CD4-positive, CD25-positive, alpha-beta regulatory T cell (primary cell): ENCODE measurements around the gene ADGRB2. TPM values are rescaled to one million over a fixed set of nuclear protein-coding genes. Genes with fewer than 3 reads are reported as not detected.

Experiments
- ATAC-seq, 2 donors: fragments of 150-1000 bp; cut with Tn5 transposase; one replicate each; pipeline ENCODE4 v1.10.0; 2021; ENCODE audit warnings: low read depth in 2 of 2, moderate number of reproducible peaks in 2 of 2, moderate library complexity in 1 of 2
- DNase-seq, 3 donors: peaks; one replicate each; pipeline versions ENCODE4 v3.0.0 to v3.0.0-alpha.2; 2012 to 2022; ENCODE audit warnings: mixed read lengths in 1 of 3
- H3K27ac ChIP-seq: one replicate; pipeline ENCODE4 v1.7.0; 2013; ENCODE audit warnings: mild to moderate bottlenecking, low read length; ENCODE audit not compliant: insufficient read depth, poor library complexity, severe bottlenecking
- H3K27me3 ChIP-seq: one replicate; pipeline ENCODE4 v1.7.0; 2013; ENCODE audit warnings: low read length; ENCODE audit not compliant: control insufficient read depth, insufficient read depth
- H3K36me3 ChIP-seq: one replicate; pipeline ENCODE4 v1.7.0; 2013; ENCODE audit warnings: mild to moderate bottlenecking, low read length, moderate library complexity; ENCODE audit not compliant: control insufficient read depth, insufficient read depth
- H3K4me1 ChIP-seq: 2 replicates; pipeline ENCODE4 v1.7.0; 2013; ENCODE audit warnings: mild to moderate bottlenecking, low read length; ENCODE audit not compliant: insufficient read depth, control insufficient read depth, poor library complexity, severe bottlenecking
- H3K4me3 ChIP-seq: one replicate; pipeline ENCODE4 v1.7.0; 2013; ENCODE audit warnings: low read depth, mild to moderate bottlenecking, low read length, moderate library complexity
- H3K9me3 ChIP-seq, 2 experiments: 1 replicate in 1 of 2; 2 replicates in 1 of 2; pipeline ENCODE4 v1.7.0; 2013; ENCODE audit warnings: low read length in 2 of 2, mild to moderate bottlenecking in 1 of 2, moderate library complexity in 1 of 2; ENCODE audit not compliant: control insufficient read depth in 2 of 2
- H3K27ac Mint-ChIP-seq, 3 donors: one replicate each; pipeline ENCODE4 v1.8.0; 2020 to 2022; ENCODE audit warnings: mild to moderate bottlenecking in 3 of 3, mixed read lengths in 3 of 3, moderate library complexity in 2 of 3
- H3K27me3 Mint-ChIP-seq: one replicate; pipeline ENCODE4 v1.8.0; 2022; ENCODE audit warnings: mild to moderate bottlenecking, mixed read lengths
- H3K36me3 Mint-ChIP-seq: one replicate; pipeline ENCODE4 v1.8.0; 2020; ENCODE audit warnings: mixed read lengths
- H3K4me1 Mint-ChIP-seq, 4 donors: one replicate each; pipeline ENCODE4 v1.8.0; 2020 to 2022; ENCODE audit warnings: mixed read lengths in 4 of 4, mild to moderate bottlenecking in 1 of 4
- H3K4me3 Mint-ChIP-seq, 4 donors: one replicate each; pipeline ENCODE4 v1.8.0; 2020 to 2022; ENCODE audit warnings: mild to moderate bottlenecking in 4 of 4, mixed read lengths in 4 of 4, moderate library complexity in 3 of 4
- H3K9me3 Mint-ChIP-seq, 7 donors: one replicate each; pipeline ENCODE4 v1.8.0; 2020 to 2022; ENCODE audit warnings: mixed read lengths in 7 of 7, mild to moderate bottlenecking in 3 of 7, moderate library complexity in 2 of 7
- polyA plus RNA-seq, 4 donors: library from polyadenylated mRNA; unstranded; fragments of 300-500 nt; fragmentation: Illumina TruSeq; gene quantifications; one replicate each; pipeline ENCODE4 v1.2.3, GENCODE V29; 2021
- total RNA-seq: library from RNA; stranded (reverse); gene quantifications from one replicate; pipeline ENCODE4 v1.2.3, GENCODE V29; 2022

Gene ADGRB2
- total and polyA plus RNA-seq, 5 donors from 2014 or later = 0.19 to 1.9 (median 0.42) TPM

DNA sequence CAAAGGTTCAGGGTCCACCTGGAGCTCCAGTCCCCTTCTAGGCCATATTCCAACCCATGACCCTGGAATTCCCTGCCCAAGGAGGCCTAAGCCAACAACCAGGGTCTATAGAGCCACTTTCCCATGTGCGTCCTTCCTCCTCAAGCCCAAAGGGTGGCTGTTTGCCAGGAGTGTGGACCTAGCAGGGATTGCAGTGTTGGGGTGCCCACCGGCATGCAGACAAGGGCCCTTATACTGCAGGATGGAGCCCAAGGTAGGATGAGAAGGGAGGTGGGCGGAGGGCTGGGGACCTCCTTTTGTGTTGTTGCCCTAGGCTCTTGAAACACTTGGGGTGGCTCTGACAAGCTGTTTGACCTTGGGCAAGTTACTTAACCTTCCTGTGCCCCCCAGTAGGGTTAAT lies 19.7 kb upstream of the ADGRB2 start:
- no peaks in the 10 kb centered on the region for H3K36me3 Mint-ChIP-seq
- ATAC-seq (no peak), DNase-seq (no peak)
- H3K9me3 Mint-ChIP-seq = no peaks in the 10 kb centered on the region
- no peaks in the 10 kb centered on the region for H3K9me3 ChIP-seq
- H3K4me3 ChIP-seq = no peak overlapping the region
- H3K27me3 Mint-ChIP-seq = no peaks in the 10 kb centered on the region
- no peaks in the 10 kb centered on the region for H3K36me3 ChIP-seq
- H3K4me1 Mint-ChIP-seq = peaks cover 0 to 9% (median 7%) of the 10 kb centered on the region in 4 donors
- H3K4me3 Mint-ChIP-seq = peak overlapping the region in 2 of 4 donors; percentile 30 to 75
- H3K4me1 ChIP-seq = peaks cover 11% of the 10 kb centered on the region
- no peaks in the 10 kb centered on the region for H3K27me3 ChIP-seq
- no peak overlapping the region for H3K27ac ChIP-seq
- no peak overlapping the region for H3K27ac Mint-ChIP-seq

DNA sequence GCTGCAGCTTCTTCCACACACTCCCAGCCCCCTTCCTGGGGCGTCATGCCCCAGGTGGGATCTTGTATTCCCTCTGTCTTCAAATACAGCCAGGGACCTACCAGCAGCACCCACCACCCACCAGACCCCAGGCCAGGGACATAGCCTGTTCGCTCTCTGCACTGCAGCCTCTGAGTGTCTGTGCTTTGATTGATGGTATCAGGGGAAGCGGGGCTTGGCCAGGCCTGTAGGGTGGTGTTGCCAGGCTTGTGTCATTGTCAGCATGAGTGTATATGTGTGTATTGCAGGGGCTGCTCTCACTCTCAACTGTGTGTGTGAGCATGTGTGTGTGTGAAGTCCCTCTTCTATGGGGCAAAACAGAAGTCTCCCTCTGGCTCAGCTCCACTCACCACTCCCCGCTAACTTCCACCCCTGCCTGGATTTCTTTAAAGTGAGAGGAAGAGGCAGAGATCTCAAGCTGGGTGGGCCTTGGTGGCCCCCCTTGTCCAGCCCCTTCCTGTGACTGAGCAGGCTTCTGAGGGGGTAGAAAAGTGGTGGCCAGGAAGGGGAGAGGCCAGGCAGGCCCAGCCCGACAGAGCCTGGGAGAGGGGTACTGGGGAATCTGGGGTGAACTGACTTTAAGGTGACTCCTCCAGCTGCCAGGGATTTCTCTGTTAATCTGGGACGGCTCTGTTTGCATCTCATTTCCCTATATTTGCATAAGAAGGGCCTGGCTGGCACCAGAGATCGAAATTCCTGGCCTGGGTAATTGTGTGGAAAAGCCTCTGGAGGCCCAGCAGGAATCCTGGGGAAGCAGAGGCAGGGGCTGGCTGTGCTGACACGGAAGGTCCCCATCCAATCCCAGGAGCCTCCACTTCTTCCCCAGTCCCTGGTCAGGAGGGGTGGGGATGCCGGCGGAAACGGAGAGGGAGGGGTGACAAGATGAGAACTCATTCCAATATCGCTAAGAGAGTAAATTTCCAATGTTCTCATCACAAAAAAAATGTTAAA lies 18.6 kb upstream of the ADGRB2 start:
- Histone ChIP-seq H3K4me1 (peaks cover under 1% of the 10 kb centered on the region), H3K27ac (no peak overlapping the region), H3K9me3 (no peaks in the 10 kb centered on the region), H3K36me3 (no peaks in the 10 kb centered on the region), H3K4me3 (no peak overlapping the region), H3K27me3 (no peaks in the 10 kb centered on the region)
- DNase-seq (no peak), ATAC-seq (no peak)
- no peaks in the 10 kb centered on the region for H3K36me3 Mint-ChIP-seq
- peaks cover 2% of the 10 kb centered on the region for H3K27me3 Mint-ChIP-seq
- no peak overlapping the region for H3K4me3 Mint-ChIP-seq
- no peaks in the 10 kb centered on the region for H3K9me3 Mint-ChIP-seq
- peak overlapping the region in 1 of 3 donors; percentile 36 for H3K27ac Mint-ChIP-seq
- H3K4me1 Mint-ChIP-seq = peaks cover 0 to 4% (median 2%) of the 10 kb centered on the region in 4 donors

DNA sequence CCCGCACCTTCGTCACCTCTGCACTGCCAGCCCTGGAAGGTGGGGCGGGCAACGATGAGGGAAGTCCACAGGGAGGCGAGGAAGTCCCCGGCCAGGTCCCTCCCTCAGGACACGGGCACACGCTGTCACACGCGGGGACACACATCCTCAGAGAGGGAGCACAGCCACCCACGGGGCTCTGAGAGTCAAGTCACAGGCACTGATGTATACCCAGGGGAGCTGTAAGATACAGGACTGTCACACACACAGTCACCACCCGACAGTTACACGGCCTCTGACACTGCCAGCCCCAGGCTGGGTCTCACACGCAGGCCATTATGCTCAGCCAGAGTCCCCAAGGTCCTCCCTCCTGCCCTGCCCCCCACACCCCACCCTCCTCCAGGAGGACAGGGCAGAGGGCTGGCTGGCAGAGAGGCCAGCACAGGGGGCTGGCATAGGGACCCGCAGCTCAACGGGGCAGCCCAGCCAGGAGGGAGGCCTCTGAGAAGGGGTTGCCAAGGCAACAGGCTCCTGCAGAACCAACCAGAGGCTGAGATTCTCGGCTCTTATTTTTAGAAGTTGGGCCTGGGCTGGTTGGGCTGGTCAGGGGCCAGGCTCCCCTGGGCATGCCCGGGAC lies 17.7 kb upstream of the ADGRB2 start:
- ATAC-seq = no peak
- no peak overlapping the region for H3K4me3 Mint-ChIP-seq

DNA sequence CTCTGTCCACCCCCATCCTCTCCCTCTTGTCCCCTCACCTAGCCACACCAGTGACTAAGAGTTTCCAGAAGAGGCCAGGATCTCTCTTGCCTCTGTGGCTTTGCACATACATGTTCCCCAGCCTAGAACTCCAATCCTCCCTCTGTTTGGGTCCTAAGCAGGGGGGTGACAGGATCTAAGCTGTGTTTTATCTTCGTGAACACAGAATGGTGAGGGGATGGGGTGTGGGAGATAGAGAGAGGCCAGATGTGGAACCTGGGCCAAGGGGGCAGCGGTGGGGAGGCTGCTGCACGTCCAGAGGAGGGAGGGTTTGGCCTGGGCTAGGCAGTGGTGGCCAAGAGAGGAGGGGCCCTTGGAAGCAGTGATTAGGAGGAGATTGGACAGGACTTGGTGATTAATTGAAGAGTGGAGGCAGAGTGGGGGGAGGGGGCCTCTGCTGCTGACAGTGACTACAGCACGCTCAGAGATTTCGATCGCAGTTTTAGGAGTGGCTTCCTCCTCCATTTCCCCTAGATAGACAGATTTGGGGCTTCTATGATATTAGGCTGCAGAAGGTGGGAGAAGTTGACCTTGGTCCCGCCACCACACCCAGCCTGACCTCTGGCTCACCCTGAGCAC lies 17.1 kb upstream of the ADGRB2 start:
- Histone ChIP-seq H3K36me3 (no peaks in the 10 kb centered on the region), H3K27ac (no peak overlapping the region), H3K27me3 (no peaks in the 10 kb centered on the region), H3K4me1 (no peaks in the 10 kb centered on the region), H3K4me3 (no peak overlapping the region), H3K9me3 (no peaks in the 10 kb centered on the region)
- ATAC-seq = no peak
- Mint-ChIP-seq H3K4me1 (no peaks in the 10 kb centered on the region), H3K36me3 (no peaks in the 10 kb centered on the region), H3K4me3 (no peak overlapping the region), H3K9me3 (no peaks in the 10 kb centered on the region), H3K27ac (peak overlapping the region in 1 of 3 donors; percentile 23), H3K27me3 (peaks cover 15% of the 10 kb centered on the region)
- no peak for DNase-seq

More for the DNA sequence above, 17.7 kb upstream of the ADGRB2 start:
- Histone ChIP-seq H3K4me1 (no peaks in the 10 kb centered on the region), H3K9me3 (no peaks in the 10 kb centered on the region), H3K27ac (no peak overlapping the region), H3K4me3 (no peak overlapping the region), H3K36me3 (no peaks in the 10 kb centered on the region), H3K27me3 (no peaks in the 10 kb centered on the region)
- no peaks in the 10 kb centered on the region for H3K4me1 Mint-ChIP-seq
- peaks cover 10% of the 10 kb centered on the region for H3K27me3 Mint-ChIP-seq
- no peak for DNase-seq
- H3K36me3 Mint-ChIP-seq = no peaks in the 10 kb centered on the region
- H3K27ac Mint-ChIP-seq = no peak overlapping the region
- H3K9me3 Mint-ChIP-seq = no peaks in the 10 kb centered on the region

DNA sequence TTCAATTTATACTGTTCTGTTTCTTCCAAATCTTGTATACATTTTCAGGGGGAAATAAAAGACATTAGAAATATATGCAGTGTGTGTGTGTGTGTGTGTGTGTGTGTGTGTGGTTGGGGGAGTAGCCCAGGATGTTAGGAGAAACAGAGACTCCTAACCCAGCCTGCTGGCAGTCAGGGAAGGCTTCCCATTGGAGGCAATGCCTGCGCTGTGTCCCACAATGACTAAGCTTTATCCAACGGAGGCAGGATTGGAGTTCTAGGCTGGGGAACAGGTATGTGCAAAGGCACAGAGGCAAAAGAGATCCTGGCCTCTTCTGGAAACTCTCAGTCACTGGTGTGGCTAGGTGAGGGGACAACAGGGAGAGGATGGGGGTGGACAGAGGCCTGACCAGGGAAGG lies 16.5 kb upstream of the ADGRB2 start:
- no peaks in the 10 kb centered on the region for H3K36me3 ChIP-seq
- Mint-ChIP-seq H3K27ac (peak overlapping the region in 1 of 3 donors; percentile 21), H3K36me3 (no peaks in the 10 kb centered on the region), H3K4me3 (no peak overlapping the region), H3K9me3 (no peaks in the 10 kb centered on the region), H3K4me1 (no peaks in the 10 kb centered on the region), H3K27me3 (peaks cover 18% of the 10 kb centered on the region)
- ATAC-seq (no peak), DNase-seq (no peak)
- no peaks in the 10 kb centered on the region for H3K4me1 ChIP-seq
- H3K27ac ChIP-seq = no peak overlapping the region
- H3K27me3 ChIP-seq = no peaks in the 10 kb centered on the region
- H3K4me3 ChIP-seq = no peak overlapping the region
- no peaks in the 10 kb centered on the region for H3K9me3 ChIP-seq

DNA sequence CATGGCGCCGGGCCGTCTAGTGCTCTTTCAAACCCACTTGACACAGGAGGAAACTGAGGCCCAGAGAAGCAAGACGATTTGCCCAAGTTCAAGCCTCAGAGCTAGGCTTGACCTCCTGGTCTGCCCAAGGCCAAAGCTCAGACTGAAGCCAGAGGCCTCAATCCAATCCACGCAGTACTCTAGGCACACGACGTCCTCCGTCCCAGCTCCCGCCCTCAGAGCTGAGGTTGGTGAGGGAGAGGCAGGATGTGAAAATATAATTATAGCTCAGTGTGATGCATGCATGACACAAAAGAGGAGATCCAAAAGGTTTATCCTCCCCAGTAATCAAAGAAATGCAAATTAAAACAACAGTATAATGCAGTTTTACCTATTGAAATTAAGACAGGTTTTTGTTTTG lies 15.5 kb upstream of the ADGRB2 start:
- no peaks in the 10 kb centered on the region for H3K4me1 Mint-ChIP-seq
- no peaks in the 10 kb centered on the region for H3K36me3 Mint-ChIP-seq
- H3K9me3 ChIP-seq = no peaks in the 10 kb centered on the region
- H3K27me3 ChIP-seq = peaks cover 2% of the 10 kb centered on the region
- peaks cover 23% of the 10 kb centered on the region for H3K27me3 Mint-ChIP-seq
- no peak overlapping the region for H3K4me3 ChIP-seq
- no peaks in the 10 kb centered on the region for H3K9me3 Mint-ChIP-seq
- no peak overlapping the region for H3K27ac ChIP-seq
- H3K4me1 ChIP-seq = no peaks in the 10 kb centered on the region
- H3K4me3 Mint-ChIP-seq = peak overlapping the region in 1 of 4 donors; percentile 54
- DNase-seq = no peak
- no peaks in the 10 kb centered on the region for H3K36me3 ChIP-seq
- ATAC-seq = no peak
- no peak overlapping the region for H3K27ac Mint-ChIP-seq

DNA sequence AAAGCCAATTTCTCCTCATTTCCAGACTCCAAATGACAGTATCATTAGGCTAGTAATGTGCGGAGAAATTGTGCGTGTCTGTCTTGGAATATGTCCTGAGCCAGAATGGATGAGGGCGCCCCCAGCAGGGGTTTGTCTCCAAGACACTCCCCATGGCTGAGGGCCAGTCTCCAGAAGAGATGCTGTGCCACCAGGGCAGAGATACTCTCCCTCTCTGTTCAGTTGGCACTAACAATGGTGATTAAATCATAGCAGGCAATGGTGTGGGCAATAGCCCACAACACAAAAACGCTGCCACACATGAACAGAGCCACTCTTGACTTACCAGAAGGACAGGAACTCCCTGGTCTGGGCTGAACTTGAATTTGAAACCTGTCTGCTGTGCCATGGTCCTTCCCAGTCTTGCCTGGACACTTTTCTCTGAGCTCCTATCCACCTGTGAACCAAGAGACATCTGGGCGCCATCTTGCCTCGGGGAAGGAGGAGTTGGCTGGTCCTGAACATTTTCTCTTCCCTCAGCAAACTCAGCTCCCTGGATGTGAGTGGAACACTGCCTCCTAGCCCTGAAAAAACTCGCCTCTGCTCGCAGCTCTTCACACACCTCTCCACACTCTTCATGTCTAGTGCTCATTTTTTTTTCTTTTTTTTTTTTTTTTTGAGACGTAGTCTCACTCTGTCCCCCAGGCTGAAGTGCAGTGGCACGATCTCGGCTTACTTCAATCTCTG lies 14.8 kb upstream of the ADGRB2 start:
- Mint-ChIP-seq H3K9me3 (no peaks in the 10 kb centered on the region), H3K27me3 (peaks cover 31% of the 10 kb centered on the region), H3K4me3 (no peak overlapping the region), H3K4me1 (no peaks in the 10 kb centered on the region), H3K36me3 (no peaks in the 10 kb centered on the region), H3K27ac (no peak overlapping the region)
- peaks cover 9% of the 10 kb centered on the region for H3K27me3 ChIP-seq
- no peak overlapping the region for H3K4me3 ChIP-seq
- no peaks in the 10 kb centered on the region for H3K9me3 ChIP-seq
- no peak overlapping the region for H3K27ac ChIP-seq
- H3K36me3 ChIP-seq = no peaks in the 10 kb centered on the region
- ATAC-seq (no peak), DNase-seq (no peak)
- no peaks in the 10 kb centered on the region for H3K4me1 ChIP-seq
